Thyroid gland (tissue), 4 donors: ENCODE results near the gene MUC6. TPM values are rescaled to one million over a fixed set of nuclear protein-coding genes. Genes with fewer than 3 reads are reported as not detected.

Experiments used
- DNase-seq, 2 donors: peaks; one replicate each; pipeline ENCODE4 v3.0.0-alpha.2; 2019
- H3K27ac ChIP-seq, 3 donors: fragments of 200-600 bp; sonication (generic); 1 replicate in 2 of 3; 2 replicates in 1 of 3; pipeline ENCODE4 v1.5.1; 2016 to 2019; ENCODE audit warnings: mild to moderate bottlenecking in 1 of 3, moderate library complexity in 1 of 3
- H3K27me3 ChIP-seq: fragments of 200-600 bp; sonication (generic); one replicate; pipeline ENCODE4 v1.5.1; 2019
- H3K36me3 ChIP-seq, 2 donors: fragments of 200-600 bp; sonication (generic); one replicate each; pipeline ENCODE4 v1.5.1; 2016 to 2019
- H3K4me1 ChIP-seq, 2 donors: fragments of 200-600 bp; sonication (generic); one replicate each; pipeline ENCODE4 v1.5.1; 2017 to 2019
- H3K4me3 ChIP-seq, 3 donors: fragments of 200-600 bp; sonication (generic); replicated peaks in 1 of 3; 1 replicate in 2 of 3; 2 replicates in 1 of 3; pipeline ENCODE4 v1.5.1; 2016; ENCODE audit warnings: mild to moderate bottlenecking in 1 of 3
- H3K9me3 ChIP-seq: fragments of 200-600 bp; sonication (generic); one replicate; pipeline ENCODE4 v1.5.1; 2017
- POLR2A ChIP-seq, 2 donors: fragments of 450-650 bp; IDR thresholded peaks; one replicate each; pipeline ENCODE4 v1.6.1; 2017; ENCODE audit warnings: antibody characterized with exemption in 2 of 2, mild to moderate bottlenecking in 2 of 2, moderate library complexity in 1 of 2
- WGBS, 2 donors: methylation state at CpG; one replicate each; pipeline ENCODE4 v1.1.5; 2017; 5-methylcytosine and 5-hydroxymethylcytosine counted together
- intact Hi-C: fragments of 100-400 bp; cut with DNase I; formaldehyde crosslinking; loops from one replicate; pipeline ENCODE4 v1.15.1; 2023
- total RNA-seq, 4 donors: library from RNA; depleted of rRNA; stranded (reverse); fragments of >200 nt; gene quantifications; one replicate each; pipeline ENCODE4 v1.2.3, GENCODE V29; 2016
- TF ChIP-seq, protein P1 (sequence below), 6 experiments: fragments of 200-600 bp in 3 of 6; fragments of 450-650 bp in 3 of 6; sonication (generic) in 3 of 6; IDR thresholded peaks; one replicate each; pipeline ENCODE4 v1.5.1; 2016 to 2019; ENCODE audit warnings: antibody characterized with exemption in 6 of 6, mild to moderate bottlenecking in 2 of 6, inconsistent platforms in 1 of 6, moderate library complexity in 1 of 6

Gene MUC6
- total RNA-seq, 4 donors from 2014 or later = not detected

DNA sequence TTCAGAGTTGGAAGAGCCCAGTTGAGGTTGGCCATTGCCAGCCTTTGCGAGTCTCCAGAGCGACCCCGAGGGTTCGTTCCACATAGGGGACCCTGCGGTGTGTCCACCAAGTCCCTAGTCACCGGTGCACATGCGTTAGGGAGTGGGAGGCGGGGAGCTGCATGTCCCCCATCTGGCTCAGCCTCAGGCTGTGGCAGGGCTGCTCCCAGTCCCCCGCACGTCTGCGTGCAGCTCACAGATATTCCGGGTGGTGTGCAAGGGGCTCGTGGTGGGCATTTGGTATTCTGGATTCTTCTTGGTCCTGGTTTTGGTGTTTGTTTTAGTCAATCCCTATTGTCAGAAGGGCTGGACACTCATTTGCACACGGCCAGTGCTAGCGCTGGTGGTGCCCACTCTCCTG lies 48.8 kb downstream of the MUC6 start:
- H3K9me3 ChIP-seq = no peaks in the 10 kb centered on the region
- no peak for DNase-seq
- intact Hi-C loops = loop anchor here (10.0 kb wide), 1 partner anchor 63 kb away; the partner anchor contains the start of gene AP2A2
- H3K4me1 ChIP-seq = peaks cover 12 to 14% of the 10 kb centered on the region in 2 donors
- H3K27ac ChIP-seq = no peak overlapping the region
- H3K27me3 ChIP-seq = no peaks in the 10 kb centered on the region
- 97 to 98% methylated on average over 11 to 15 of the region's 15 CpGs for WGBS, 2 donors
- peaks cover 51 to 63% of the 10 kb centered on the region in 2 donors for H3K36me3 ChIP-seq
- H3K4me3 ChIP-seq = no peak overlapping the region
- no peak for TF ChIP-seq POLR2A (IDR thresholded peaks at IDR 0.05)
- TF ChIP-seq, protein P1, sequence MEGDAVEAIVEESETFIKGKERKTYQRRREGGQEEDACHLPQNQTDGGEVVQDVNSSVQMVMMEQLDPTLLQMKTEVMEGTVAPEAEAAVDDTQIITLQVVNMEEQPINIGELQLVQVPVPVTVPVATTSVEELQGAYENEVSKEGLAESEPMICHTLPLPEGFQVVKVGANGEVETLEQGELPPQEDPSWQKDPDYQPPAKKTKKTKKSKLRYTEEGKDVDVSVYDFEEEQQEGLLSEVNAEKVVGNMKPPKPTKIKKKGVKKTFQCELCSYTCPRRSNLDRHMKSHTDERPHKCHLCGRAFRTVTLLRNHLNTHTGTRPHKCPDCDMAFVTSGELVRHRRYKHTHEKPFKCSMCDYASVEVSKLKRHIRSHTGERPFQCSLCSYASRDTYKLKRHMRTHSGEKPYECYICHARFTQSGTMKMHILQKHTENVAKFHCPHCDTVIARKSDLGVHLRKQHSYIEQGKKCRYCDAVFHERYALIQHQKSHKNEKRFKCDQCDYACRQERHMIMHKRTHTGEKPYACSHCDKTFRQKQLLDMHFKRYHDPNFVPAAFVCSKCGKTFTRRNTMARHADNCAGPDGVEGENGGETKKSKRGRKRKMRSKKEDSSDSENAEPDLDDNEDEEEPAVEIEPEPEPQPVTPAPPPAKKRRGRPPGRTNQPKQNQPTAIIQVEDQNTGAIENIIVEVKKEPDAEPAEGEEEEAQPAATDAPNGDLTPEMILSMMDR (IDR thresholded peaks at IDR 0.05) = no peak

DNA sequence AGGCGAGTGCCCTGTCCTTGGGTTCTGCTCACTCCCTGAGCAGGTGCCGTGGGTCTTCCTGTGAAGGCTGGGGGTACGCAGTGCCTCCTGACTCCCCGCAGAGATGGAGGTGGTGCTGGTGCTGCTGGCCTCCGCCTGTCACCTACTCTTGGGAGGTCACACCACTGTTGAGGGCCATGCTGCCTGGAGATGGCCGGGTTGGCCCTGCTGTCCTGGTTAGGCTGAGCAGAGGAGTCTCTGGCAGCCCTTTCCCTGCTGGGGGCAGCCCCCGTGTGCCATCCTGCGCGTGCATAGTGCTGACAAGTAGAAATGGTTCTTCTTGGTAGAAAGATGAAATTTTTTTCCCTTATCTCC lies 49.6 kb downstream of the MUC6 start:
- no peak for DNase-seq
- H3K36me3 ChIP-seq = peaks cover 48 to 57% of the 10 kb centered on the region in 2 donors
- no peaks in the 10 kb centered on the region for H3K9me3 ChIP-seq
- H3K4me3 ChIP-seq = no peak overlapping the region
- H3K4me1 ChIP-seq = peaks cover 12 to 18% of the 10 kb centered on the region in 2 donors
- no peaks in the 10 kb centered on the region for H3K27me3 ChIP-seq
- H3K27ac ChIP-seq = no peak overlapping the region
- intact Hi-C loops = loop anchor here (10.0 kb wide), 1 partner anchor 62 kb away; the partner anchor contains the start of gene AP2A2
- 85 to 92% methylated on average over 4 of the region's 9 CpGs for WGBS, 2 donors
- TF ChIP-seq, protein P1 (IDR thresholded peaks at IDR 0.05) = no peak
- no peak for TF ChIP-seq POLR2A (IDR thresholded peaks at IDR 0.05)

DNA sequence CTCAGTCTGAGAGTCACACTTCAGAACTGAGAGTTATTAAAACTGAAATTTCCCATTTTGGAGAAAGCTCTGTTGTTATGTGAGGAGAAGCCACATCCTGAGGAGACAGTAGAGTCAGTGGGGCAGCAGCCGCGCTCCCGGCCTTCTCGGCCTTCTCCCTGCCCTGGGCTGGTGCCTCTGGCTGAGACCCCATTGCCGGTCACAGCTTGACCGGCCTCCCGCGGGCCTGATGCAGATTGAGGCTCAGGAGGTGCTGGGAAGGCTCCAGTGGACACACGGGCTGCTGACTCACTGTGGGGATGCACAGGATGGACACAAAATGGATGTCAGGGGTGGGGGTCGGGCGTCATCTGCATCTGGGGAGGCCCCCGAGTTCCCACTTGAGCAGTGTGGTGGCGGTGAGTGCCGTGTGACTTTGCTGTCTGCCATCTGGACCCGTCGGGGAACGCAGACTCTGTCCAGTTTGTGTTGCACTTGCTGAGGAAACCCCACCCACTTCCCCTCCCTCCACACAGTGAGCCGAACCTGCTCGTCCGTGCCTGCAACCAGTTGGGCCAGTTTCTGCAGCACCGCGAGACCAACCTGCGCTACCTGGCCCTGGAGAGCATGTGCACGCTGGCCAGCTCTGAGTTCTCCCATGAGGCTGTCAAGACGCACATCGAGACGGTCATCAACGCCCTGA lies 50.1 kb downstream of the MUC6 start:
- H3K9me3 ChIP-seq = no peaks in the 10 kb centered on the region
- H3K27me3 ChIP-seq = no peaks in the 10 kb centered on the region
- intact Hi-C loops = loop anchor here (10.0 kb wide), 1 partner anchor 62 kb away; the partner anchor contains the start of gene AP2A2
- peaks cover 16 to 23% of the 10 kb centered on the region in 2 donors for H3K4me1 ChIP-seq
- DNase-seq = peak; percentile 94
- 41 to 54% methylated on average over 6 to 27 of the region's 28 CpGs for WGBS, 2 donors
- no peak overlapping the region for H3K27ac ChIP-seq
- no peak overlapping the region for H3K4me3 ChIP-seq
- H3K36me3 ChIP-seq = peaks cover 48 to 57% of the 10 kb centered on the region in 2 donors
- TF ChIP-seq, protein P1 (IDR thresholded peaks at IDR 0.05) = no peak
- peak in 1 of 2 donors; percentile 7 for TF ChIP-seq POLR2A (IDR thresholded peaks at IDR 0.05)

DNA sequence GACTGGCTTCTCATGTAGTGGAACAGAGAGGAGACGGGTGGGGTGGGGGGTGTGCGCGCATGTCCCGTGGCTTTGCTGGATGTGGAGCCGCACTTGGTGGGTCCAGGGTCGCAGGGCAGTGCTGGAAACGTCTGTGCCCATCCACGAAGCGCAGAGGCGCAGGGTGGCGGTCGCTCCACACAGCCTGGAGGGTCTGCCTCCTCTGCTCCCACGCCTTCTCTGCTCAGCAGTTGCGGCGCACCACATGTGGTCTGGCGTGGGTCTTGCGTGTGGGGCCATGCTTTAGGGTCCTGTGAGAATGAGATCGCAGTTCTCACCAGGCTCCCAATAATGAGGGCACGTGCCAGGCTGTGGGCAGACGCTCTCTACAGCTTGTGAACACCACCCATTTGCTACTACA lies 50.7 kb downstream of the MUC6 start:
- 94 to 96% methylated on average over 12 to 19 of the region's 20 CpGs for WGBS, 2 donors
- no peak overlapping the region for H3K27ac ChIP-seq

More for the DNA sequence above, 50.7 kb downstream of the MUC6 start:
- TF ChIP-seq, protein P1 (IDR thresholded peaks at IDR 0.05) = no peak
- no peak for TF ChIP-seq POLR2A (IDR thresholded peaks at IDR 0.05)
- Histone ChIP-seq H3K4me3 (no peak overlapping the region), H3K9me3 (no peaks in the 10 kb centered on the region), H3K4me1 (peaks cover 22 to 28% of the 10 kb centered on the region in 2 donors), H3K27me3 (no peaks in the 10 kb centered on the region), H3K36me3 (peaks cover 48 to 57% of the 10 kb centered on the region in 2 donors)
- intact Hi-C loops = loop anchor here (10.0 kb wide), 1 partner anchor 61 kb away; the partner anchor contains the start of gene AP2A2
- no peak for DNase-seq
